GM21367 (cell line): Measurements from ENCODE around the gene ZNHIT6.

Experiments
- ATAC-seq: cut with Tn5 transposase; IDR thresholded peaks from one replicate; pipeline ENCODE4 v1.9.1; 2021; ENCODE audit not compliant: unreplicated experiment

The ZNHIT6 gene

GRCh38 chr1:85599681-85600080 is 108.6 kb downstream of the ZNHIT6 start:
- ATAC-seq: no peak
